HG03439 (cell line): ENCODE data around the gene RRP1.
A peak's percentile ranks its signal among the peaks of the same experiment; 100 is the strongest.

ENCODE experiments used
- ATAC-seq: cut with Tn5 transposase; IDR thresholded peaks from one replicate; pipeline ENCODE4 v1.9.1; 2021; ENCODE audit warnings: mild to moderate bottlenecking, moderate library complexity; ENCODE audit not compliant: unreplicated experiment

The RRP1 gene

GRCh38 chr21:43789276-43790009, at the start of gene RRP1:
TSS of gene RRP1 (plus strand) at chr21:43789577. CDS start at chr21:43789630, 53 bp downstream.
- peak; percentile 78 for ATAC-seq

- ATAC-seq, result no peak
Observed at GRCh38 chr21:43739621-43740435, 49.5 kb upstream of the RRP1 start.

- ATAC-seq, result no peak
Observed at GRCh38 chr21:43740497-43741156, 48.8 kb upstream of the RRP1 start.

GRCh38 chr21:43741423-43742096, 47.8 kb upstream of the RRP1 start:
- no peak for ATAC-seq

- ATAC-seq, result no peak
Observed at GRCh38 chr21:43743947-43744346, 45.4 kb upstream of the RRP1 start.

- ATAC-seq, result no peak
Observed at GRCh38 chr21:43744725-43745124, 44.7 kb upstream of the RRP1 start.

GRCh38 chr21:43745772-43746517, 43.4 kb upstream of the RRP1 start:
- no peak for ATAC-seq

GRCh38 chr21:43748622-43749021, 40.8 kb upstream of the RRP1 start:
- ATAC-seq, result no peak

GRCh38 chr21:43749651-43750262, 39.6 kb upstream of the RRP1 start:
- ATAC-seq, result no peak

- ATAC-seq, result no peak
Observed at GRCh38 chr21:43750339-43751033, 38.9 kb upstream of the RRP1 start.

- no peak for ATAC-seq
Observed at GRCh38 chr21:43751955-43752591, 37.3 kb upstream of the RRP1 start.

GRCh38 chr21:43752758-43753438, 36.5 kb upstream of the RRP1 start:
- ATAC-seq, result no peak

GRCh38 chr21:43753439-43753799, 36.0 kb upstream of the RRP1 start:
- no peak for ATAC-seq

- no peak for ATAC-seq
Observed at GRCh38 chr21:43754948-43755781, 34.2 kb upstream of the RRP1 start.

GRCh38 chr21:43755820-43756594, 33.4 kb upstream of the RRP1 start:
- no peak for ATAC-seq

- ATAC-seq, result no peak
Observed at GRCh38 chr21:43757601-43758000, 31.8 kb upstream of the RRP1 start.
